ENCODE data around the gene CHD8.

The CHD8 gene

GRCh38 chr14:21494902-21495762 lies 39.2 kb upstream of the CHD8 start:
- H3K79me2 ChIP-seq (ENCODE audit: insufficient read depth, low read length), result no peaks in the 10 kb centered on the region
- no peaks in the 10 kb centered on the region for H3K4me1 ChIP-seq (ENCODE audit: insufficient read depth, low read length, poor library complexity, severe bottlenecking)
- no peak for TF ChIP-seq CTCF (conservative IDR thresholded peaks at IDR 0.05; ENCODE audit: low read length)
- no peak for TF ChIP-seq EZH2phosphoT487 (IDR thresholded peaks at IDR 0.05; ENCODE audit: borderline replicate concordance)
- no peak overlapping the region for H3K9ac ChIP-seq (ENCODE audit: low read depth, low read length, poor library complexity, severe bottlenecking)
- no peaks in the 10 kb centered on the region; the same call in 1 of the 2 replicates for H3F3A ChIP-seq (ENCODE audit: low read depth)
- no peak overlapping the region for H3K4me2 ChIP-seq (ENCODE audit: low read depth, low read length, poor library complexity, severe bottlenecking)
- H3K36me3 ChIP-seq (ENCODE audit: insufficient read depth, low read length), result peaks cover 75% of the 10 kb centered on the region
- H2AFZ ChIP-seq (ENCODE audit: low read length), result no peak overlapping the region
- no peak overlapping the region for H3K4me3 ChIP-seq (ENCODE audit: low read length, poor library complexity, severe bottlenecking)
- H3K9me3 ChIP-seq (ENCODE audit: insufficient read depth, low read depth, low read length), result no peaks in the 10 kb centered on the region
- H3K27me3 ChIP-seq (ENCODE audit: insufficient read depth, low read length, poor library complexity, severe bottlenecking), result no peaks in the 10 kb centered on the region
- no peaks in the 10 kb centered on the region for H4K20me1 ChIP-seq (ENCODE audit: insufficient read depth, low read length, poor library complexity, severe bottlenecking)
- H3K9me2 ChIP-seq (replicated peaks; ENCODE audit: low read depth, low read length), result no peaks in the 10 kb centered on the region

GRCh38 chr14:21486640-21487087 lies 30.7 kb upstream of the CHD8 start:
- H3K27me3 ChIP-seq (ENCODE audit: insufficient read depth, low read length, poor library complexity, severe bottlenecking), result no peaks in the 10 kb centered on the region
- H3K36me3 ChIP-seq (ENCODE audit: insufficient read depth, low read length), result peaks cover 39% of the 10 kb centered on the region; the same call in 1 of the 2 replicates
- no peaks in the 10 kb centered on the region for H4K20me1 ChIP-seq (ENCODE audit: insufficient read depth, low read length, poor library complexity, severe bottlenecking)
- H3K4me3 ChIP-seq (ENCODE audit: low read length, poor library complexity, severe bottlenecking), result no peak overlapping the region
- no peak overlapping the region for H3K4me2 ChIP-seq (ENCODE audit: low read depth, low read length, poor library complexity, severe bottlenecking)
- no peaks in the 10 kb centered on the region for H3K4me1 ChIP-seq (ENCODE audit: insufficient read depth, low read length, poor library complexity, severe bottlenecking)
- 0 out of 2 replicates have a peak, but pooled peaks cover 9% of the 10 kb centered on the region for H3K79me2 ChIP-seq (ENCODE audit: insufficient read depth, low read length)
- H3K9me2 ChIP-seq (replicated peaks; ENCODE audit: low read depth, low read length), result no peaks in the 10 kb centered on the region
- H2AFZ ChIP-seq (ENCODE audit: low read length), result no peak overlapping the region
- TF ChIP-seq CTCF (conservative IDR thresholded peaks at IDR 0.05; ENCODE audit: low read length), result no peak
- TF ChIP-seq EZH2phosphoT487 (IDR thresholded peaks at IDR 0.05; ENCODE audit: borderline replicate concordance), result no peak
- H3F3A ChIP-seq (ENCODE audit: low read depth), result peaks cover 2% of the 10 kb centered on the region; the same call in 1 of the 2 replicates
- no peaks in the 10 kb centered on the region for H3K9me3 ChIP-seq (ENCODE audit: insufficient read depth, low read depth, low read length)
- no peak overlapping the region for H3K9ac ChIP-seq (ENCODE audit: low read depth, low read length, poor library complexity, severe bottlenecking)

- Histone ChIP-seq H3K27me3 (ENCODE audit: insufficient read depth, low read length, poor library complexity, severe bottlenecking) (no peaks in the 10 kb centered on the region), H3K79me2 (ENCODE audit: insufficient read depth, low read length) (peaks cover 61% of the 10 kb centered on the region)
Measured at GRCh38 chr14:21476925-21477681, 21.2 kb upstream of the CHD8 start, which contains the start of the genes RAB2B and TOX4. Gene RAB2B (minus strand): TSS chr14:21476959. CDS start chr14:21476872, 87 bp downstream. Gene TOX4 (plus strand): TSS chr14:21477195. CDS start chr14:21477279, 84 bp downstream.

More at GRCh38 chr14:21476925-21477681, 21.2 kb upstream of the CHD8 start, which contains the start of the genes RAB2B and TOX4:
- Histone ChIP-seq H3K9me3 (ENCODE audit: insufficient read depth, low read depth, low read length) (no peaks in the 10 kb centered on the region), H3F3A (ENCODE audit: low read depth) (no peaks in the 10 kb centered on the region), H3K9ac (ENCODE audit: low read depth, low read length, poor library complexity, severe bottlenecking) (peak within 1 kb of the TSS; percentile 87), H3K4me2 (ENCODE audit: low read depth, low read length, poor library complexity, severe bottlenecking) (peak within 1 kb of the TSS; percentile 90), H3K4me1 (ENCODE audit: insufficient read depth, low read length, poor library complexity, severe bottlenecking) (peaks cover 21% of the 10 kb centered on the region), H4K20me1 (ENCODE audit: insufficient read depth, low read length, poor library complexity, severe bottlenecking) (peaks cover 8% of the 10 kb centered on the region), H3K36me3 (ENCODE audit: insufficient read depth, low read length) (no peaks in the 10 kb centered on the region), H2AFZ (ENCODE audit: low read length) (peak within 1 kb of the TSS; percentile 96), H3K4me3 (ENCODE audit: low read length, poor library complexity, severe bottlenecking) (peak within 1 kb of the TSS; percentile 91), H3K9me2 (replicated peaks; ENCODE audit: low read depth, low read length) (no peaks in the 10 kb centered on the region)
- no peak for TF ChIP-seq EZH2phosphoT487 (IDR thresholded peaks at IDR 0.05; ENCODE audit: borderline replicate concordance)
- TF ChIP-seq CTCF (conservative IDR thresholded peaks at IDR 0.05; ENCODE audit: low read length), result peak; percentile 95
